HG03064 (cell line): Measurements from ENCODE around the gene ADIG.

Experiments
- ATAC-seq: cut with Tn5 transposase; IDR thresholded peaks from one replicate; pipeline ENCODE4 v1.9.1; 2021; ENCODE audit warnings: low read depth; ENCODE audit not compliant: unreplicated experiment

Gene ADIG

GRCh38 chr20:38581013-38581412 lies at the start of gene ADIG:
TSS of gene ADIG (plus strand) at chr20:38581197. CDS start at chr20:38581251, 54 bp downstream.
- no peak for ATAC-seq

GRCh38 chr20:38534756-38535155 lies 46.2 kb upstream of the ADIG start:
- no peak for ATAC-seq

DNA sequence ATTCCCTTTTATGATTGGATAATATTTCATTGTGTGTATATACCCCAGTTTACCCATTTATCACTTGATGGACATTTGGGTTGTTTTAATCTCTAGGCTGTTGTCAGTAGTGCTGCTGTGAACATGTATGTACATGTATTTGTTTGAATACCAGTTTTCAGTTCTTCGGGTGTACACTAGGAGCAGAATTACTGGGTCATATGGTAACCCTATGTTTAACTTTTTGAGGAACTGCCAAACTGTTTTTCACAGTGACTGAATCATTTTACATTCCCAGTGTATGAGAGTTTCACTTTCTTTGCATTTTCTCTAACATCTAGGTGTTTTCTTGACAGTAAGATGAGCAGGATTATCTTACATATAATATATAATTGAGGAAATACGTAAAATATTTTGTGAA lies 44.7 kb upstream of the ADIG start:
- no peak for ATAC-seq

- ATAC-seq: no peak
Measured at GRCh38 chr20:38537176-38537575, 43.8 kb upstream of the ADIG start.

DNA sequence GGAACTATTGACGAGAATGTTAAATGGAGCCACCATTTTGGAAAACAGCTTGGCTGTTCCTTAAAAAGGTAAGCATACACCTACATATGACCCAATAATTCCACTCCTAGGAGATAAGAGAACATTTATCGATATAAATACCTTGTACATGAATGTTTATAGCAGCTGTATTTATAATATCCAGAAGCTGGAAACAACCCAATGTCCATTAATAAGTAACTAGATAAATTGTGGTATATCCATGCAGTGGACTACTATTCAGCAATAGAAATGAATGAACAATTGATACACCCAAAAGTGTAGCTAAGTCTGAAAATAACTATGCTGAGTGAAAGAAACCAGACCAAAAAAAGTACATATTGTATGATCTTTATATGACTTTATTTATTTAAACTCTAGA lies 42.2 kb upstream of the ADIG start:
- ATAC-seq: no peak

- ATAC-seq: no peak
Measured at GRCh38 chr20:38543014-38543906, 37.7 kb upstream of the ADIG start.

- ATAC-seq: no peak
Measured at GRCh38 chr20:38545771-38546170, 35.2 kb upstream of the ADIG start.

DNA sequence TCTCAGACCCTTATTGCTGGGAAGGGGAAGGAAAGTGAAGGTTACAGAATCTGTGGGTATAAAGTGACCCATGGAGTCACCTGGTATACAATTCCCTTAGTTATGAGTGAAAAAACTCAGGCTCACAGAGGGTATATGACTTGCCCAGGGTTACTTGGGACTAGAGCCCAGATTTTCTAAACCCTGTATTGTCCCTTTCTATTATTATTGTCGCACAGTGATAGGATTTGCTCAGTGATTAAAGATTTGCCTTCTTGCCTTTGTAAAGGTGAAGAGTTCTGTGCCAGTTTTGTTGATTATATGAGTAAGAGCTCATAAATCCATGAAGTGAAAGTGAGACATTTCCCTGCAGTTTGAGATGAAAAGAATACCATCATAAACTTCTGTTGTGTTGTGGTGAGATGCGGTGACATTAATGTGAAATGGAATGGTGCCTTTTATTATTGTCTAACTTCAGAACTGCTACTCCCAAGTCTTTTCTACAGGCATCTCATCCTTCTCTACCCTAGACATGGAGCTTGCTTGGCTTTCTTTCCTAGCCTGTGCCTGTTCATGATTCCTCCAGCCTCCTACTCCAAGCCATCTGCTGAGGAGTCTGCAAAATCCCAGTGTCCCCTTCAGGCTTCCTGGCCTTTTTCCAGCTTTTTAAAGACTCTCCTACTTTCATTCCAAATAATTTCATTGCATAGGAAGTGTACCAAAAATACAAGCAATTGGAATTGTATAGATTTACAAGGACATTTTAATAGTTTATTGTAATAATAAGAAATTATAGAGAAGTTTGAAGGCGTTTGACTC lies 33.5 kb upstream of the ADIG start:
- ATAC-seq: no peak

DNA sequence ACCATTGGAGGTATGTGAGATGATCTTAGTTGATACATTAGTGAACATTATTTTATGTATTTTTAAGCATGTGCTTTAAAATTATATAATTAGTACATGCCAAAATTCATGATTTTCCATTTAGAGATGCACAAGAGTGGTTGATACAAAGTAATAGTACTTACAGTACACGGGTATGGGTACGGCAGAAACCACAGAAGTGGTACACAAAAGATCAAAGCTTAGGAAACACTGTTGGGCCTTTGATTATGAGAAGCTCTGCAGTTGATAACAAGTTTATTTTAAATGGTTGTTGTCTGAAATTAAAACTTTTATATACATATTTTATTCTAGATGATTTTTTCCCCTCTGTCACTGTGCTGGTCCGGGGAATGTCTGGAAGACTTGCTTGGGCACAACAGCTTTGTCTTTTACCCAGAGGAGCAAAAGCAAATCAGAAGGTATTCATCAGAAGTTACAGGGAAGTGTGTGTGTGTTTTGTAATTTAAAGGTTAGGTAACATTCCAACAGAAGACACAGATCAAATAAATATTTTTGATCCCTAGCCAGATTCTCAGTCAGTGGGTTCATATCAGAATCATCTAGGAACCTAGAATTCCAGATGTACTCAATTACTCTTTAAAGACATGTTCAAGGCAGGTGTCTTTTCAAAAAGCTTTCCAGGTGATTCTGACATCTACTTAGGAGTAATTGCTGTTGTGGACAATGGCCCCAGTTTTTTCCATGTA lies 32.5 kb upstream of the ADIG start:
- no peak for ATAC-seq

DNA sequence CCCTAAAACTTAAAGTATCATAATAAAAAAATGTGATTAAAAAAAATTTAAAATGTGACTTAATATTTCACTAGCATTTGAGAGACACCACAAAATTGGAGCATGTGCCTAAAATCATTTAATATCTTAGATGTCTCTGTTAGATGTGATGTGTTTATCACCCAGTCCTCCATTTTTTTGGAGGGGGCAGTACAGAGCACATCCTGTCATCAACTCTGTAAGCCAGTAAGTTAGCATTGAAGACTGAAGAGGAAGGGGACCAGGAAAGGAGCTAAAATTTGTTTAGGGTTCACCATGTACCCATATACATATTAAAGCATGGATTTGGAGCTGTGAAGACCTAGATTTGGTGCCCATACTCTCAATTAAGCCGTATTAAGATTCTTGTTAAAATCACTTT lies 30.7 kb upstream of the ADIG start:
- ATAC-seq: no peak

DNA sequence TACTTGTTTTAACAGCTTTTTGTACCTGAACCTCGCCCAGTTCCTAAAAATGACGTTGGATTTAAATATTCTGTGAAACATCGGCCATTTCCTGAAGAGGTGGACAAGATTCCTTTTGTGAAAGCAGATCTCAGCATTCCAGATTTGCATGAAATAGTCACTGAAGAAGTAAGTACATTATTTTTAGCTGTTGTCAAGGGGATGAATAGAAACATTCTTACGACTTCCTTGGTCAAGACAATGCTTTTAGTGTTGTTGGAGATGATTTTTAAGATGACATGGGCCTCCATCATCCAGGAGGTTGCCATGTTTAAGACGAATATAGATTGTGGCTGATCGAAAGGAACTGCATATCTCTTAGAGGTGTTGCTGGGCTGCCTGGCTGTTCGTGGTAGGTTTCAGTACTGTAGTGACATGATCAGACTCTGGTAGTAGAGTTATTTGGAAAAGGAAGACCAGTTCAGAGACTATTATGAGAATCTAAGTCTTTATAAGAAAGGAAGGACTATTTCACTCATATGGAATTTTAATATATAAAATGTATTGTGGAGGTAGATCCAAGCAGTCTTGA lies 29.9 kb upstream of the ADIG start:
- ATAC-seq: no peak

DNA sequence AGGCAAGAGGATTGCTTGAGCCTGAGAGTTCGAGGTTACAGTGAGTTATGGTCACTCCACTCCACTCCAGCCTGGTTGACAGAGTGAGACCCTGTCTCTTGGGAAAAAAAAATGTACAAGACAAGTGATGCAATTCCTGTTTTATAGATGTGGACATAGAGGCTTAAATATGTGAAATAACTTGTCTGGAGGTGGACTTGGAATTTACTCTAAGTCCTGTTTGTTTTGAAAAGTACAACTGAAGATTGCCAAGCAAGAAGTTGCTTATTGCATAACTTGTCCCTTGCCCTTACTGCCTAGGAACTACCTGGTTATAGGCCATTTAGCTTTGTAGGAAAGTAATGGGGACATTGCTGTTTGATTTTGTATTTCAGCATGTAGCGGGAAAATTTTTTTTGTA lies 26.0 kb upstream of the ADIG start:
- ATAC-seq: no peak

GRCh38 chr20:38555395-38555794 lies 25.6 kb upstream of the ADIG start:
- ATAC-seq: no peak

- ATAC-seq: no peak
Measured at GRCh38 chr20:38557174-38557573, 23.8 kb upstream of the ADIG start.

DNA sequence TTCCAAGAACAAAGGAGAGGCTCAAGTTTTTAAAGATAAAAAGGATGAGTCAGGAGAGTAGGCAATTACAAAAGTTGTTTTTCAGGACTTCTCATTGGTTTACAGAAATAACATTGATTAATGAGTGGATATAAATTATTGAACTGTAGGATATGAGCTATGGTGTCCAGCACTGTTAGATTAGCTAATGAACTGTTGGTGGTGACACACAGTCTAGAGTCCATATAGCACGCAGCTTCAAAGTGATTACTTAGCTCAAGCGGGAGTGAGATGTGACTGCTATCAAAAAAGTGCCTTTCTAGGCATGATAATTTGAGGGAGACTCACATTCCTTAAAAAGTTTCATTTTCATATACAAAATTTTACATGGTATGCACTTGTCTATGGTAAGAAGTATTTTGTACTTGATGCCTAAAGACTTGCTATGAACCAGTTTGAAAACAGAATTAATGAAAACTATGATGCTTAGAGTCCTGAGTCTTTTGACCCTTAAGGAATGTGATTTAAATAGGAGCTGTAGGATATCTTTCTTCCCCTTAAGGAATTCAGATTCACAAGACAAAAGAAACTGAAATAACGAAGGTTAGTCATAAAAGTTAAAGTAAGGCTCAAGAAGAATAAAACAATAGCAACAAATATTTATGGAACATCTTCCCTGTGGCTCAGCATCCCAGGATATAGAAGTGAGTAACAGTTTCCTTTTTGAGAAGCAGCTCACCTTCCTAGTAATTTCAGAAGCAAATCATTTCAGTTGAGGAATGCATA lies 22.2 kb upstream of the ADIG start:
- no peak for ATAC-seq

DNA sequence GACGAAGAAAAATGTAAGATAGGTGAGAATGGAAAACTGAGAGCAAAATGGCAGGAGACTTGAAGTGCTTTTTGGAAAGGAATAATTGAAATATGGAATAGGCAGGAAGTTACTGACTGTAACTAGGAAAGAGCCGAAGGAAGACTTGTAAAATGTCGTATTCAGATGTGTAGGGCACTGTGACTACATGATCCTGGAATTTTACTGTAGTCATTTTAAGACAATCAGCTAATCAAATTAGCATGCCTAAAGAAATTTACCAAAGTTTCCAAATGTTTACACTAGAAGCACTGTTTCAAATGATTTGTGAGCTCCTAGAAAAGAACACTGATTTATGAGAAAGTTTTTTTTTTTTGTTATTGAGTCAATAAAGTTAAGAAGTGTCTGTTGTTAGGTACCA lies 21.2 kb upstream of the ADIG start:
- ATAC-seq: no peak

- ATAC-seq: no peak
Measured at GRCh38 chr20:38563802-38564431, 17.1 kb upstream of the ADIG start.

- ATAC-seq: no peak
Measured at GRCh38 chr20:38564680-38565079, 16.3 kb upstream of the ADIG start.

- no peak for ATAC-seq
Measured at GRCh38 chr20:38566036-38566598, 14.9 kb upstream of the ADIG start.
